ENCODE data around the gene PPARA.
A peak's percentile ranks its signal among the peaks of the same experiment; 100 is the strongest.
"Not testable (repeated sequence)": the region's sequence is repeated elsewhere in the genome, so short reads cannot be mapped to it uniquely, and the experiment has no call there.

PPARA gene

DNA sequence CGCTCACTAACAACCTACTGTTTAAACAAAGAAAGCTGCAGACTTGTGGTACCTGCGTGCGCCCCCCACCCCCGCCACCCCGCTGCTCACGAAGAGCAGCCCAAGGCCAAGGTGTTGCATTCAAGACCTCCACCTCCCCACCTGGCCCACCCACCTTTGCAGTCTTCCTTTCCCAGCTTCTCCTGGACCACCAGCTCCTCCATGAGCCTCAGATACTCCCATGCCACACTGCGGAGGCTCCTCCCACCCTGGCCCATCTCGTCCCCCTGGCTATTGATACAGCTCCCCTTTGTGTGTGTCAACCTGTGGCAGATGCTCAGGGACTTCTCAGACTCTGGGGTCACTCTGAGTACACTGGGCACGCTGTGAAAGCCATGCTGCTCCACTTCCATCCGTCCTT lies 95.9 kb downstream of the PPARA start:
- no peak for DNase-seq (ENCODE audit: low spot score)

DNA sequence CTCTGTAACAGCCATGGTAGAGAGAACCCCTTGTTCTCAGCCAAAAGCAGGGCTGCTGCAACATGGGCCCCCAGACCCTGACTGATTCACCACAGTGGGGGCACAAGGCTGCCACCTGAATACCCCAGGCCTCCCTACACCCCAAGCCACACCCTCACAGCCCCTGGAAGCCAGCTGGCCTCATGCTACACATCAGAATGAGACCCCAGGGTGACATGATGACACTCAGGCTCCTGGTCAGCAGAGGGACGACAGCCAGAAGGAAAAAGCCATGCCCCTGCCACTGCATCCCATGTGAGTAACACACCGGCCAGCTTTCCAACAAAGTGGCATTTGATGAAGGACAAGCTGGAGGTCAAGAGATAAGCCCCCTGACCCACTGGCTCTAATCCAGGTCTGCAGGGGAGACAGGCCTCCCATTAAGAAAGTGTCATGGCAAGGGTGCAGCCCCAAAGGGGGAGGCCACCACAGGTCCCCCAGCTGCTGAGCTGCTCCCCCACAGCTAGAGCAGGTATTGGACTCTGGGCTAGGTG lies 97.2 kb downstream of the PPARA start:
- DNase-seq (ENCODE audit: low spot score): no peak

DNA sequence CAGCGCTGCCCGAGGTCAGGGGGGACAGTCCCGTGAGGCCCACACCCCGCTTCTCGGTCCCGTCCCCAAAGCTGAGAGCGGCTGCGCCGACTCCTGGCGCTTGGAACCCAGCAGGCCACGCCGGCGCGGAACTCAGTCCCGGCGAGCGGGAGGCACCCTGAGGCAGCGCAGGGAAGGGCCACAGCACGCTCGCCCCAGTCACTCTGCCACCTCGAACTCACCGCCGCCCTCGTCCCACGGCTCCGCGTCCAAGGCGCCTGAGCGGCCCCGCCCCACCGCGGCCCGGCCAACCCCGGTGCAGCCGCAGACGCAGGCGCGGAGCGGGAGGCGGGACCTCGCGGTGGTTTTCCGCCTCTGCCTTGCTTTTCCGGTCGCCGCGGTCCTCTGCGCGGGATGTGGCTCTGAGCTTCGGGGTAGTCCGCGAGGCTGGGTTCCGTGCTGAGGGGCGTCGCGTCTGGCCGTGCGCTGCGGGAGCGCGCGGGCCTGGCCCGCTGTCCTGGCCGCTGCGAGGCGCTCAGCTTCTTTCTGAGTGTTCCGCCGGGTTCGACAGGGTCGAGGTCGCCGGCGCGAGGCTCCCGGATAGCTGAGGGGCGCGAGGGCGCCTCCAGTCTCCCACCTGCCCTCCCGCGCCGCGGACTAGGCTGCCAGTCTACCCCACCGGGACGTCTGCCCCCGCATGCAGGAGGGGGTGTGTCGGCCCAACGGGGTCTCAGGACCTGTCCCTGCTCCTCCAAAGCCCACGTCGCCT lies 99.9 kb downstream of the PPARA start, which contains the start of gene CDPF1:
Gene CDPF1 (minus strand): TSS at position 259 of the 748 bp plus-strand sequence. CDS start 2,009 bp downstream, outside the sequence.
- peak; percentile 89 for DNase-seq (ENCODE audit: low spot score)

DNA sequence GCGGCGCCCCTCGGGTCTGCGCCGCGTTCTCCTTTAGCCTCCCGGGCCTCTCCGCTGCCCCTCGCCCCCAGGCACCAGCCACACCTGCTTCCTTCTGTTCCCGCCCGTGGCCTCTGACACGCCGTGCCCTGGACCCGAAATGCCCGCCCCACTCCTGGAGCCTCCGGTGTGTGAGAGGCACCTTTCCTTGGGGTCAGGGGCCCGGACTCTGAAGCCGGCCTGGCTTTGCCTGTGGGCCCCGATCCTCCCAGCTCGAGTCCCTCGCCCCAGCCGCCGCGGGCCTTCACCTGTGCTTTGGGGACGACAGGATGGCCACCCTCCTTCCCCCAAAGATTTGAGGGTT lies 100.4 kb downstream of the PPARA start:
- no peak for DNase-seq (ENCODE audit: low spot score)

DNA sequence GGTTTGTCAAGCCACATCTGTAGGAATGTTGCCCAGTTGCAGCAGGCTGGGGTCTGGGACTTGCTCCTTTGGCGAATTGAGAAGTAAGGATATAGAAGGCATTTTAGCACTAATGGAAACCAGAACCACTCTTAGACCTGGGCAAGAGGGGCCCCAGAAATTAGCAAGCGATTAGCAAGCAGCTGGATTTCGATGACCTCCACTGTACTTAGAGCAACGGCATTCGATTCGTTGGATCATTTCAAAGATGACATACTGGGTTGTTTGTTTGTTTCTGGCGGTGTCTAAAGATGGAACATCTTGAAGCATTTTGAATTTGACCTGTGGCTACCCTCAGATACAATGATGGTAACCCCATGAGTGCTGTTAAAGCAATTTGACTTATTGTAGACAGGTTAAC lies 100.9 kb downstream of the PPARA start:
- DNase-seq (ENCODE audit: low spot score): no peak

DNA sequence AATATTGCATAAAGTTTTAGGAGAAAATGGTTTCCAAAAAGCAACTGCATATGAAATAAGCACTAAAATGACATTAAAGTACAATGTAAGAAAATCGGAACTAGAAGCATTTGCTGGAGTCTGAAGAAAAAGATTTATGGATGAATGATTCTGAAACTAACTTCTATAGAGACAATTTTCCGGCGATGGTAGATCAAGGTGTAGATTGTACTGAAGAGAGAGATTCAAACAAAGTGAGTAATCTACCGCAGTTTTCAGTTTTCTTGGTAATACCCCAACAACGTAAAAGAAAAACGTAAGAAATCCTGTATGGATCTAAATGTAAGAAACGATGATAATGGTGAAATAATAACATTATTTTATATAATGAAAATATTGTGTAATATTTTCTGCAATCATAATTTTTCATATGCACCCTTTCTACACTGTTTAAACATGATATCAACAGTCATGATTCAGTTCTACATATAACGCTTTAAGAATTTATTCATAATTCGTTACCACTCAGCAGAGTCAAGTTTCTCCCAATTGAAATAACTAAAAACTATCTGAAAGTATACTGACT lies 101.6 kb downstream of the PPARA start:
- DNase-seq (ENCODE audit: low spot score): peak; percentile 12

DNA sequence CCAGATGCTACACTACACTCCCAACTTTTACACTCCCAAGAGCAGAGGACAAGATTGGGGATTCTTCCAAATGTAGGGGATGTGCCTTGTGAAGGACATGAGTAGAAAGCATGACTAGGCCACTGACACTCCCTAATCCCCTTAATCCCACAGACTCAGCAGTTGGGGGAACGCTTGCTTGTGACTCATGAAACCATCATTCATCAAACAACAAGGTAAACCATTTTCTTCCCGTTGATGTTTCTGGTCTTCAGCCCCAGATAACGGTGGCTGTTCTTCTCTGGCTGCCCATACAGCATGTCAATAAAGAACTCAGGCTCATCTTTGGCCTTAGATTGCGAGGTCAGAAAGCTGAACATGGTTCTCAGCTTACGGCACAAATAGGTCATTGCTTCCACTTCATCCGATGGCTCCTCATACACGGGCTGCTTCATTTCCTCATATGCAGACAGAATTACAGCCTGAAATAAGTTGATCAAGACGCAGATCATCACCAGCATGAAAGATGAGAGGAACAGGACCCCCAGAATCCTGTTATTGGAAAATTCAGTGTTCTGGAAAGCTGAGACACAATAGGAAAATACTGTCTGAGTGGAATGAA lies 106.1 kb downstream of the PPARA start:
- no peak for DNase-seq (ENCODE audit: low spot score)

DNA sequence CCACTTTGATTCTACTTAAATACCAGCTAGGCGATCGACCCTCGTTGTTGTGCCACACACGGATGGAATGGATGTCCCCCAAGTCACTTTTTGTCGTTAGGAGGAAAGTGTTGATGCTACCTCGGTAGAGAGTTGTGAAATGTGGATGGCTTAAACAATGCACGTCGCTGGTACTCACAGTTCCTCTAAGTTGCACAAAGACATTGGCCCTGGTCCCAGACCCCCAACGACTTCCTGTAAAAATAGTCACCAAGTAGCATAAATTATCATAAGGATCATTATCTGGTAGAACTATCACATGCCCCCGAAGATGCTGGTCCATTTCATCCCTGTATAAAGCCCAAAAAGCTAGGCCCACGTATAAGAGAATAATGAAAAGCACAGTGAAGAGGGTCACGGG lies 109.0 kb downstream of the PPARA start:
- DNase-seq (ENCODE audit: low spot score): no peak

DNA sequence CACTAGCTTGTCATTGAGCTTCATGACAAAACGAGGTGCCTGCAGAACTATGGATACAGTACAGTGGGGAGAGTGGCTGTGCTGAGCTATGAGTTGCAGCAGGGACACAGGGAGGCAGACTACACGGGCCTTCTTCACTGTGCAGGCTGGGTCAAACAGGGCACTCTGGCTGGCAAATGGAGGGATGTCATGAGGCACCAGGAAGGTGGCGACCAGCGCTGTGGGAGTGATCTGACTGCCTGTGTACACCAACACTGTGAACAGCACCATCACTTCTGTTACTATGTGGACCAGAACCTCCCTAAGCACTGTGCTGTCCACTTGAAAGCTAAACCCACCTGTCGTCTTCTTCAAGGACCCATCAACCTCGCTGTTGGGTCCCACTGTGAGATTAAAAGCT lies 109.7 kb downstream of the PPARA start:
- DNase-seq (ENCODE audit: low spot score): no peak

DNA sequence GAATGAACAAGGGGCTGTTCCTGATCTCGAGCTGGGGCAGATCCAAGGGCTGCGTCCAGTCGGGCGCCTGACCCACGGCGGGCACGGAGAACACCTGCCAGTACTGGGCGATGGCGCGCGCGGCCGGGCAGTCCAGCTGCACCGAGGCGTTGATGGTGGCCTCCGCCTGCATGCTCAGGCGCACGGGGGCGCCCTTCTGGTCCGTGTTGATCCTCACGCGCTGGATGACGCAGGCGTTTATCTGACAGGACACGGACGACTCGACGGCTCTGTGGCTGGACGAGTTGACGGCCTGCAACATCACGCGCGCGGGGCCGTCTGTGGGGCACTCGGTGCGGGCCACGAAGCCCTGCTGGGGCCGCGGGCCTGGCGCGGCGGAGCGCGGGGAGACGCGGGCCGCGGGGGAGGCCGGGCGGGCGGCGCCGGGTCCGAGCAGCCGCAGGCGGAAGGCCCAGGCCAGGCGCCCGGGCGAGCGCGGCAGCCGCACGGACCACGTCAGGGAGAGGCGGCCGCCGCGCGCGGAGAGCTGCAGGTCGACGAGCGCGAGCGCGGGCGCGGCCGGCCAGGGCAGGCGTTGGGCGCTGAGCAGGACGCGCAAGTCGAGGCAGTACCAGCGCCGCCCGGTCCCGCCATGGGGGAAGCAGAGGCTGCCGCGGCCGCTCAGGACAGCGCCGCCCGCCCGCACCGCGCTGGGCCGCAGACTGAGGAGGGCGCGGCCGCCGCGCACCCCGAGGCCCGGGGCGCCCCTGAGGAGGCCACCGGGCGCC lies 112.3 kb downstream of the PPARA start:
- peak; percentile 17 for DNase-seq (ENCODE audit: low spot score)

DNA sequence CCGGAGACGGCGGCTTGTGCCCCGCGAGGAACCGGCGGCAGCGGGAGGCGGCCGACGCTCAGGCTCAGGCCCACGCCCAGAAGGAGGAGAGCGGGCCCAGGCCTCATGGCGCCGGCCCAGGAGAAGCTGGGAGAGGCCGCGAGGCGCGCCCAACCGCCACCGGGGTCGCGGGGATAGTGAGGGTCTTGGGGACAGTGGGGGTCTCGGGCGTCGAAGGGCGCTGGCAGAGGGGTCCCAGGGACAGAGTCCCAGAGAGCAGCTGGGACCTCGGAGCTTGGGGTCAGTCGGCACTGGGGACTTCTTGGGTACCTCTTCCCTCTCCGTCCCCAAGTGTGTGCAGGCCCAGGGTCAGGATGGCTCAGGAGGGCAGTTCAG lies 112.9 kb downstream of the PPARA start, which contains the start of gene PKDREJ:
Gene PKDREJ (minus strand): TSS at position 128 of the 375 bp plus-strand sequence. CDS start 21 bp downstream, at position 107.
- no peak for DNase-seq (ENCODE audit: low spot score)

DNA sequence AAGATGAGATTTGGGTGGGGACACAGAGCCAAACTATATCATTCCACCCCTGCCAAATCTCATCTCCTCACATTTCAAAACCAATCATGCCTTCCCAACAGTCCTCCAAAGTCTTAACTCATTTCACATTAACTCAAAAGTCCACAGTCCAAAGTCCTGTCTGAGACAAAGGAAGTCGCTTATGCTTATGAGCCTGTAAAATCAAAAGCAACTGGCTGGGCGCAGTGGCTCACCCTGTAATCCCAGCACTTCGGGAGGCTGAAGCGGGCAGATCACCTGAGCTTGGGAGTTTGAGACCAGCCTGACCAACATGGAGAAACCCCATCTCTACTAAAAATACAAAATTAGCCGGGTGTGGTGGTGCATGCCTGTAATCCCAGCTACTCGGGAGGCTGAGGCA lies 114.2 kb downstream of the PPARA start:
- DNase-seq (ENCODE audit: low spot score): not testable (repeated sequence)

DNA sequence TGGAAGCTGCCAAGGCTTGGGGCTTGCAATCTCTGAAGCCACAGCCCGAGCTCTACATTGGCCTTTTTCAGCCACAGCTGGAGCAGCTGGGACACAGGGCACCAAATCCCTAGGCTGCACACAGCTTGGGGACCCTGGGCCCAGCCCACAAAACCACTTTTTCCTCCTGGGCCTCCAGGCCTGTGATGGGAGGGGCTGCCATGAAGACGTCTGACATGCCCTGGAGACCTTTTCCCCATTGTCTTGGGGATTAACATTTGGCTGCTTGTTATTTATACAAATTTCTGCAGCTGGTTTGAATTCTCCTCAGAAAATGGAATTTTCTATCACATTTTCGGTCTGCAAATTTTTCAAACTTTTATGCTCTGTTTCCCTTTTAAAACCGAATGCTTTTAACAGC lies 115.3 kb downstream of the PPARA start:
- not testable (repeated sequence) for DNase-seq (ENCODE audit: low spot score)

DNA sequence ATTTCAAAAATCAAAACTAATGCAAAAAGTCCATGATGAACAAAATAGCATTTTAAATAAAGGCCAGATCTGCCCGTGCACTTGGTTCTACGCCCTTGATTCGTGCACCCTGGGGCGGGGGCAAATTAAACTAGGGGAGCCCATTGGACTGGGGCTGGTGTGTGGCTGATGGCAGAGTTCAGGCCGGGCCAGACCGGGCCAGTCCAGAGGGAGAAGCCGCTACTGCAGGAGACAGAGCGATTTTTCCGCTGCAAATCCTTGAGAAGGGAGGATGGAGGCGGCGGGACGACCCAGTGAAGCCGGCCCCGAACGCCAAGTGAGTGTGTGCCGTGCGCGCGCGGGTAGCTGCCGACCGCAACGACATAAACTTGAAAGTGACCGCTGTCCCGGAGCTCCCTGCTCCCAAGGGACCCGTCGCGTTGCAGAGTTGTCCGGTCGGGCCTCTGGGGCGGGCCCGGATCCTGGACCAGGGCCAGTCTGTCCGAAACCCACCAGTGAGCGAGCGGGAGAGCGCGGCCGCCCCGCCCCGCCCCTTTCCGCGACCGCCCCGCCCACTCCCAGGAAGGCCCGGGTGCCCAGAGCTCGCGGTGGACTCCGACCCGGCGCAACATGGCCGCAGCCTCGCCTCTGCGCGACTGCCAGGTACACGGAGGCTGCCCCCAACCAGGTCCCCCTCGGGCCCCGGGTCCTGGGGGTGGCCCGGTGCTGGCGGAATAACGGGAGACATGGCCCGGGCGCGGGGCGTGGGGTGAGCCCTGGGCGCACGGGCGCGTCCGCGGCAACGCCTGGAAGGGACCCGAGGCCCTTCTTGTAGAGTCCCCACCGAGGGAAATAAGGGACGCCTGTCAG lies 117.3 kb downstream of the PPARA start, which contains the start of gene TTC38:
Gene TTC38 (plus strand): TSS at position 578 of the 849 bp plus-strand sequence. CDS start 32 bp downstream, at position 610.
- DNase-seq (ENCODE audit: low spot score): peak; percentile 50

DNA sequence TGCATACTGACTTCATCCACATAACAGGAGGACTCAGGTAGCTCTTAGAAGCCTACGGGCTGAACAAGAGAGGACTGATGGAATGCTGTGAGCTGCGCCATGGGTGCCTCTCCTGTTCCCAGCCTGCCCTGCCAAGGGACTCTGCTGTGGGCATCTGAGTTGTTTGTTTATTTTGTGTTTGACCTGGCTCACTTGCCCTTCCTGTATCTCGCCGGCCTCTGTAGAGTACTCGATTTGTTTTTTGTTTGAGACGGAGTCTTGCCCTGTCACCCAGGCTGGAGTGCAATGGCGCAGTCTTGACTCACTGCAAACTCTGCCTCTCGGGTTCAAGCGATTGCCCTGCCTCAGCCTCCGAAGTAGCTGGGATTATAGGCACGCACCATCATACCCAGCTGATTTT lies 119.2 kb downstream of the PPARA start:
- DNase-seq (ENCODE audit: low spot score): no peak

DNA sequence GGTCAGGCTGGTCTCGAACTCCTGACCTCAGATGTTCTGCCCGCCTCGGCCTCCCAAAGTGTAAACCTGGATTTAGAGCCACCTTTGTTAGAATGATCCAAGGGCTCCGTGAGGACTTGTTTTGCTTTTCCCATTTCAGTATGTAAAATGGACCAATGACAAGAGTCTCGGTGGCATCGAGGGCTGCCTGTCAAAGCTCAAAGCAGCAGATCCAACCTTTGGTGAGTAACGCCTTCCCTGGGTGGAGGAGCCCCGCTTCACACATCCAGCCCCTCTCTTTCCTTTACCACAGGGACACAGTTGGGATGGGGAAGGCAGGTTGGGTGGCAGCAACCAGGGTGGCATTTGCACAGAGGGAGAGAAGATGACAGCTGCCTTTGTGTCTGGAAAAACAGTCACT lies 121.9 kb downstream of the PPARA start:
- DNase-seq (ENCODE audit: low spot score): no peak

DNA sequence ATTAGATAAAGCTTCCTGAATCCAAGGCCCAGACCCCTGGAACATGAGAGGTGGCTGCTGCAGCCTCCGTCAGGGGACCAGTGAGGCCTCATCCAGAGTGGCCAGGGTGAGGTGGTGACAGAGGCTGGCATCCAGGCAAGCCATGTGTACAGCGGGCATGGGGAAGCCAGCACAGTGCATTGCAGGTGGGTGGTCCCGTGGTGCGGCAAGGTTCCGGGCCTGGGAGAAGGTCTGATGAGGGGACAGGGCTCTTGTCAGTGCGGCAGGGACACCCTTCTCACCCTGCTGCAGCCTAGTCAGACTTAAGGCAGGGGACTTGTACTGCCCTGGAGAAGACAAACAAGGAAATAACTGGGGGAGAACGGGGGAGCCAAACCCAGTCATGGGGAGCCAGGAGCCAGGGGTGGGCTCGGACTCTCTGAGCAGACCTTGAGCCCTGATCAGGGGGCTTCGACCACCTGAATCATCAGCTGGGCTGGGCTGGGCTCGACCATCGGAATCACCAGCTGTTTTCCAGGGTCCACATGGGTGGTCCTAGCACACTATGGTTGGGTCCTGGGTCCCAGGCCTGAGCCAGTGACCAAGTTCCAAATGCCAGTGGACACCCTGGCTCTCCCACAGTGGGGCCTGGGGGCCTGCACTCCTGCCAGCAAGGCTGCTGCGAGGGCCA lies 122.6 kb downstream of the PPARA start:
- DNase-seq (ENCODE audit: low spot score): no peak

DNA sequence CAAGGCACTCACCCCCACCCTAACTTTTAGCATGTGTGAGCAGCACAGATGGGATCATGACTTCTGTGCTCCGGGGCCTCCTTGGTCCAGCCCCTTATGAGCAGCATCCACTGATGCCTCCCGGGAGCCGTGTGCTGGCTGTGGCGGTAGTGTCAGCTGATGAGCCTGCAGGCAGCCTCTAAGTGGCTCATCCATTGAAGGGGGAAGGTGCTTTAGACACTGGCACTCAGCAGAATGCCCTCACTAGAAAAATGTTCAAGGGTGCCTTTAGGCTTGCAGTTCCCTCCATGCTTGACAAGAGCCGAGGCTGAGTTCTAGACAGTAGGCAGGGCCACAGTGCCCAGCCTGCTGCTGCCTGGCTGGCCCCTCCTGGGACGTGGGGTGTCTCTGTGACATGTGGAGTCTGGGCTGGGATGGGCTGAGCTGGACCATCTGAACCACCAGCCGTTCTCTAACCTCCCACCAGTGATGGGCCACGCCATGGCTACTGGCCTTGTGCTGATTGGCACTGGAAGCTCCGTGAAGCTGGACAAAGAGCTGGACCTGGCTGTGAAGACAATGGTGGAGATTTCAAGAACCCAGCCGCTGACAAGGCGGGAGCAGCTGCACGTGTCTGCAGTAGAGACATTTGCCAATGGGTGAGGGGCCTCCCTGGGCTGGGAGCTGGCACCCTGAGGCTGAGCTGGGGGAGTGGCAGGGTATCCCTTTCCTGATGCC lies 123.3 kb downstream of the PPARA start:
- DNase-seq (ENCODE audit: low spot score): no peak

DNA sequence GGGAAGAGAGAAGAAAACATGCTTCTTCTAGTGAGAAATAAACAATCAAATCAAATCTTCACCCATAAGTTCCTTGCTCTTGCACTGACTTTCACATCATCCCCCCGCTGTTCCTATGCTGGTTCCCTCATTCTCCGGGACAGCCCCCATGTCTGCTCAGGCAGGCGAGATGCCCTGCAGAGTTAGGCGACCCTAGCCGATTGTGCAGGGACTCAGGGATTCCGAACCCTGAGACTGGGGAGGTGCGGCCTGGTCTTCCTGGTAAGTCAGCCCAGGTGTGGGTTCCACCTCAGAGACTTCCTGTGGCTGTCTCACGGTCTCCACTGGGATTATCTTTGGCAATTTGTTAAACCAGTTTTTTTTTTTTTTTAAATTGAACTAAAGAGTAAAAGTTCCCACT lies 124.1 kb downstream of the PPARA start:
- DNase-seq (ENCODE audit: low spot score): no peak

DNA sequence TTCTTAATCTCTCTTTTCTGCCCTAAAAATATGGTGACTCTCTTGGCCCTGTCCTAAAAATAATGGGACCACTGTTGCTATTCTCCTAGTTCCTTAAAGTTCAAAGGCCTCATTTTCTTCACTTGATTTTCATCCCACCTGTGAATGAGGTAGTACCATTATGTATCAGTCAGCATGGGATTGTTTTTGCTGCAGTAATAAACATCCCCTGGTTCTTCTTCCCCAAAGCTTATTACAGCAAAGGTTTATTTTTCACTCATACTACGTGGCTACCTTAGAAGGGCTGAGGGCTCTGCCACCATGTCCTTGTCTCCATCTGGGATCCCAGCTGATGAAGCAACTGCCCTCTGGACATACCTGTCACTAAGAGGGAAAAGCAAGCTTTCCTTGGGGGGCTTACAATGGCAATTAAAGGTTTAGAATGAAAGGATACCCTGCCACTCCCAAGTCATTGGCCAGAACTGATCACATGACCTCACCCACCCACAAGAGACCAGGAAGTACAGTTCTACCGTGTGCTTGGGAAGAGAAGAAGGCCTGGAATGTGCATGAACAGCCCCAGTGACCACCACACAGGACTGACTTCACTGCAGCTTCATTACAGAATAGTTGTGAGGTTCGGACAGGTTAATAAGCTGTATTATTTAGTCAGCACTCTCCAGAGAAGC lies 125.3 kb downstream of the PPARA start:
- no peak for DNase-seq (ENCODE audit: low spot score)
